ENCODE measurements around the gene SYT12. TPM values are rescaled to one million over a fixed set of nuclear protein-coding genes. Genes with fewer than 3 reads are reported as not detected.
A peak's percentile ranks its signal among the peaks of the same experiment; 100 is the strongest.

Gene SYT12
- total RNA-seq, 4 donors from 2014 or later, result 0.33 to 0.64 TPM; not detected in 2

DNA sequence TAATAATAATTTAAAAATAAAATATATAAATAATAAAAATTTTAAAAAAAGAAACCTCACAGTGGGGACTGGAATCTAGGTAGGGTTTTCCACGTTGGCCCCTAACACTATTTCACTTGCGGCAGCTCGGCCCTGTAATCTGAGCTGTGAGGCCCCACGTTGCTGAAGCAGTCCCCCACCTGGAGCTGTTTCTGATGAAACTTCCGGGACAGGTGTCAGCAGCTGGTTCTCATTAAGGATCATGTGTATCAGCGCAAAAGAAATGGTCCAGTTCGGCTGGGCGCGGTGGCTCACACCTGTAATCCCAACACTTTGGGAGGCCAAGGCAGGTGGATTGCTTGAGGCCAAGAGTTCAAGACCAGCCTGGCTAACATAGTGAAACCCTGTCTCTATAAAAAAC, 51.0 kb downstream of the SYT12 start:
- Histone ChIP-seq H3K4me3 (no peak overlapping the region), H3K9me3 (no peaks in the 10 kb centered on the region), H3K27ac (no peak overlapping the region), H3K27me3 (no peaks in the 10 kb centered on the region), H3K4me1 (no peaks in the 10 kb centered on the region), H3K36me3 (no peaks in the 10 kb centered on the region)
- TF ChIP-seq POLR2A (IDR thresholded peaks at IDR 0.05), result no peak
- no peak for TF ChIP-seq CTCF (IDR thresholded peaks at IDR 0.05 in 4 of 5, conservative IDR thresholded peaks at IDR 0.05 in 1 of 5)
- intact Hi-C loops (cut with DNase I; ENCODE audit: low total_unique reads) (no loop called here), in situ Hi-C loops (cut with MboI; ENCODE audit: low sequenced_read_pairs in 4 of 4) (loop anchor here in 1 of 4 donors (5.0 kb wide), 1 partner anchor 93 kb away; no protein-coding TSS in a partner anchor)
- DNase-seq, result no peak
- ATAC-seq, result no peak

DNA sequence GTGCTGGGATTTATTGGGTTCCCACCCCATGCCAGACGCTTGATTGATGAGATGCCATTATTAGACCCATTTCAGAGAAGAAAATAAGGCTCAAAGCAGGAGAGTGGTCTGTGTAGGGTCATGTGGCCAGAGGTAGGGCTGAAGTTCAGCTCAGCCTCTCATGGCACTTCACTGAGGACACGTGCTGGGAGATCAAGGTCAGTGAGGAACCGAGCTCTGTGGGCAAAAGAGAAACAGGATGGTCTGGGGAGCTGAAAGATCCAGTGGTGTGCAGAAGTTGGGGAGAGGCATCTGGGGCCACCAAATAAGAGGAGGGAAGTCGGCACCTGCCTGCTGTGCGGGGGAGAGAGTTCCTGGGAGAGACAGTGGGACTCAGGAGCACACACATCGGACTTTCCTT, 53.3 kb downstream of the SYT12 start:
- no peak for DNase-seq
- H3K4me3 ChIP-seq, result no peak overlapping the region
- TF ChIP-seq CTCF (IDR thresholded peaks at IDR 0.05 in 4 of 5, conservative IDR thresholded peaks at IDR 0.05 in 1 of 5) (no peak), POLR2A (IDR thresholded peaks at IDR 0.05) (no peak)
- ATAC-seq, result no peak
- no peaks in the 10 kb centered on the region for H3K9me3 ChIP-seq
- H3K4me1 ChIP-seq, result no peaks in the 10 kb centered on the region
- no peak overlapping the region for H3K27ac ChIP-seq
- no peaks in the 10 kb centered on the region for H3K27me3 ChIP-seq
- H3K36me3 ChIP-seq, result no peaks in the 10 kb centered on the region
- in situ Hi-C loops (cut with MboI; ENCODE audit: low sequenced_read_pairs in 4 of 4), result no loop called here
- intact Hi-C loops (cut with DNase I; ENCODE audit: low total_unique reads), result no loop called here

DNA sequence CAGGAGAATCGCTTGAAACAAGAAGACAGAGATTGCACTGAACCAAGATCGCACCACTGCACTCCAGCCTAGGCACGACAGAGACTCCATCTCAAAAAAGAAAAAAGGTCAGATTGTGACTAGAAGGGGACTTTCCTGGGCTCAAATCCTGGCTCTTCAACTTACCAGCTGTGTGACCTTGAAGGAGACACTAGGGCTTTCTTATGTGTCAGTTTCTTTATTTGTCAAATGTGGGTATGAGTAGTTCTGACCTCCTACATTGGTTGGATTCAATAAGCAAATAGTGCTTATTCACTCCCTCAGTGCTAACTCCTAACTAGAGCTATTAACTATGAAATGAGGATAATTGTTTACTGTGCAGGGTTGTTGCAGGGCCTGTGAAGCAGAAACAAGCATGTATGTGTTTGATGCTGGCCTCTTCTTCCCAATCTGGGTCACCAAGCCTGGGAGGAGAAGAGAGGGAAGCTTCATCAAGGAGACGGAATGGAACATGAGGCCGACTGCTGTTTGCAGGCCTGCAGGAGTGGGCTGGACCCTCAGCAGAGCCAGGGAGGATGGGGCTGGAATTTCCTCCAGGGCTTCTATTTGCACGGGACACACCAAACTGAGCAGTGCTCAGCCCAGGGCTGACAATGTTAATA, 56.3 kb downstream of the SYT12 start:
- no peak for TF ChIP-seq CTCF (IDR thresholded peaks at IDR 0.05 in 4 of 5, conservative IDR thresholded peaks at IDR 0.05 in 1 of 5)
- no peak for TF ChIP-seq POLR2A (IDR thresholded peaks at IDR 0.05)
- Histone ChIP-seq H3K4me1 (no peaks in the 10 kb centered on the region), H3K9me3 (no peaks in the 10 kb centered on the region), H3K27me3 (no peaks in the 10 kb centered on the region), H3K4me3 (no peak overlapping the region), H3K27ac (no peak overlapping the region), H3K36me3 (no peaks in the 10 kb centered on the region)
- intact Hi-C loops (cut with DNase I; ENCODE audit: low total_unique reads) (no loop called here), in situ Hi-C loops (cut with MboI; ENCODE audit: low sequenced_read_pairs in 4 of 4) (no loop called here)
- ATAC-seq (no peak), DNase-seq (no peak)

DNA sequence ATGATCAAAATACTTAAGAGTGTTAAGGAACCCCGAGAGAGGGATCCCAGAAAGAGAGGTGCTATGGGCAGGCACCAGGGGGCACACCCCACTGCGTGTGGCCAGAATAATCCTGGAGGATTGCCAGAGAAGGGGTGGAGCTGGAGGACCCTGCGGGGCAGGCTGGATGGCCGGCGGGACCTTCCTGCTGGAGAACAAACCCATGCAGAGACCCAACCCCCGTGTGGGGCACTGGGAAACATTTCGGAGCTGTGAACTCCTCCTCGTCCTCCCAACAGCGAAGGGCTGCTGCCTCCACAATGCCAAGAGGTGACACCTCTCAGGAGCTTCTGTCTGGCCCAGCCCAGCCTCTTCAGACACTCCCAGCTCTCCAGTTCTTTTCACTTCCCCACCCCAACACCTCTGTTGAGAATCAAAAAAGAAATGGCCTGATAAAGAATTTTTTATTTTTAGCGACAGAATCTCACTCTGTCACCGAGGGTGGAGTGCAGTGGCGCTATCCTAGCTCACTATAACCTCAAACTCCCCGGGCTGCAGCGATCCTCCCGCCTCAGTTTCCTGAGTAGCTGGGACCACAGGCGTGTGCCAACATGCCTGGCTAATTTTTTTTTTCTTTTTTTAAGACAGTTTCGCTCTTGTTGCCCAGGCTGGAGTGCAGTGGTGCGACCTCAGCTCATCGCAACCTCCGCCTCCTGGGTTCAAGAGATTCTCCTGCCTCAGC, 59.3 kb downstream of the SYT12 start:
- Histone ChIP-seq H3K4me1 (no peaks in the 10 kb centered on the region), H3K4me3 (no peak overlapping the region), H3K27ac (no peak overlapping the region), H3K27me3 (no peaks in the 10 kb centered on the region), H3K36me3 (no peaks in the 10 kb centered on the region), H3K9me3 (no peaks in the 10 kb centered on the region)
- ATAC-seq (peak in 1 of 2 donors; percentile 6), DNase-seq (no peak)
- in situ Hi-C loops (cut with MboI; ENCODE audit: low sequenced_read_pairs in 4 of 4), result loop anchor here in 1 of 4 donors (10.0 kb wide), 1 partner anchor 83 kb away; no protein-coding TSS in a partner anchor
- no peak for TF ChIP-seq POLR2A (IDR thresholded peaks at IDR 0.05)
- TF ChIP-seq CTCF (IDR thresholded peaks at IDR 0.05 in 4 of 5, conservative IDR thresholded peaks at IDR 0.05 in 1 of 5), result no peak
- intact Hi-C loops (cut with DNase I; ENCODE audit: low total_unique reads), result loop anchor here (5.0 kb wide), 1 partner anchor 85 kb away; no protein-coding TSS in a partner anchor
